Osteocyte (in vitro differentiated cells): Measurements from ENCODE around the gene TROAP. TPM values are rescaled to one million over a fixed set of nuclear protein-coding genes. Genes with fewer than 3 reads are reported as not detected.
A peak's percentile ranks its signal among the peaks of the same experiment; 100 is the strongest.

Source experiments
- DNase-seq: peaks from one replicate; pipeline ENCODE4 v3.0.0; 2021; ENCODE audit warnings: mixed read lengths; ENCODE audit not compliant: unreplicated experiment; ENCODE audit errors: extremely low spot score
- H3K27ac Mint-ChIP-seq: one replicate; pipeline ENCODE4 v1.8.0; 2021; ENCODE audit warnings: mild to moderate bottlenecking, mixed read lengths; ENCODE audit not compliant: unreplicated experiment
- H3K27me3 Mint-ChIP-seq: one replicate; pipeline ENCODE4 v1.8.0; 2021; ENCODE audit warnings: mixed read lengths; ENCODE audit not compliant: unreplicated experiment
- H3K36me3 Mint-ChIP-seq: one replicate; pipeline ENCODE4 v1.8.0; 2021; ENCODE audit warnings: mixed read lengths; ENCODE audit not compliant: unreplicated experiment
- H3K4me1 Mint-ChIP-seq: one replicate; pipeline ENCODE4 v1.8.0; 2021; ENCODE audit warnings: mixed read lengths; ENCODE audit not compliant: unreplicated experiment
- H3K4me3 Mint-ChIP-seq: one replicate; pipeline ENCODE4 v1.8.0; 2021; ENCODE audit warnings: mild to moderate bottlenecking, moderate library complexity, mixed read lengths; ENCODE audit not compliant: unreplicated experiment
- H3K9me3 Mint-ChIP-seq: one replicate; pipeline ENCODE4 v1.8.0; 2021; ENCODE audit warnings: mixed read lengths; ENCODE audit not compliant: unreplicated experiment
- total RNA-seq: library from RNA; stranded (reverse); gene quantifications from 2 replicates; pipeline ENCODE4 v1.2.1, GENCODE V29; 2021
- TF ChIP-seq, protein P1 (sequence below): fragments of 200-600 bp; sonication (generic); IDR thresholded peaks from 2 replicates; pipeline ENCODE4 v1.5.0; 2021; ENCODE audit warnings: antibody characterized with exemption, mild to moderate bottlenecking, moderate library complexity

Gene TROAP
- total RNA-seq, 1 donor from 2014 or later = 9.6 TPM

DNA sequence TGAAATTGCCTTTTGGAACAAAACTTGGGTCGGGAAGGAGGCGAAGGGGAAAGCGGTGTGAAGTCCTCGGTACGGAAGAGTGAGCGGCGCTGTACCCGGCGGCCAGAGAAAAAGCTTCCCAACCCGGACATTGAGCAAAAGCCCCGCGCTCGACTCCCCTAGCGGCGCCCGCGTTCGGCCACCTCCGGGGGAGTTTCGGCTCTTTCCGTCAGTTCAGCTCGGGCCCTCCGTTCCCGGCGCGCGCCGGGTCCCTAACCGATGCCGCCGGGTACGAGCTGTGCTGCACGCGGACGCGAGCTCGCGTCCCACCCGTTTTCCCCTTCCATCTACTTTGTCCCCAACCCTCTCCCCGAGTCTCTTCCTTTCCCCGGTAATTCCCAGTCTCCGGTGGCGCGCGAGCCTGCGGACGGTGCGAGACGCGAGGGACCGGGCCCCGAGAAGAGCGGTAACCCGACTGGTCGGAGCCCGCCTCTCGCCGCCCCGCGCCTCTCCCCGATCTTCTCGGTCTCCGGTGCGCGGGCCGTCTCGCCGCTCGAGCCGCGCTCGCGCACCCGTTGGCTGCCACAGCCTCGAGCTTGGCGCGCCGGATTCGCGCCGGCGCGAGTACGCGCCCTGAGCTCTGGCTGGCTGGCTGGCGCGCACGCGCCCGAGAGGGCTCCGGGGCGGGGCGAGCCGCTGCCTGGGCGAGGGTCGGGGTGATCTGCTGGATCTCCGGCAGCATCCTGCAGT is 43.8 kb downstream of the TROAP start:
- Mint-ChIP-seq H3K36me3 (peaks cover 4% of the 10 kb centered on the region), H3K4me3 (peak overlapping the region; percentile 90), H3K27me3 (no peaks in the 10 kb centered on the region), H3K27ac (peak overlapping the region; percentile 92), H3K9me3 (no peaks in the 10 kb centered on the region), H3K4me1 (peaks cover 38% of the 10 kb centered on the region)
- peak; percentile 99 for DNase-seq
- TF ChIP-seq, protein P1, sequence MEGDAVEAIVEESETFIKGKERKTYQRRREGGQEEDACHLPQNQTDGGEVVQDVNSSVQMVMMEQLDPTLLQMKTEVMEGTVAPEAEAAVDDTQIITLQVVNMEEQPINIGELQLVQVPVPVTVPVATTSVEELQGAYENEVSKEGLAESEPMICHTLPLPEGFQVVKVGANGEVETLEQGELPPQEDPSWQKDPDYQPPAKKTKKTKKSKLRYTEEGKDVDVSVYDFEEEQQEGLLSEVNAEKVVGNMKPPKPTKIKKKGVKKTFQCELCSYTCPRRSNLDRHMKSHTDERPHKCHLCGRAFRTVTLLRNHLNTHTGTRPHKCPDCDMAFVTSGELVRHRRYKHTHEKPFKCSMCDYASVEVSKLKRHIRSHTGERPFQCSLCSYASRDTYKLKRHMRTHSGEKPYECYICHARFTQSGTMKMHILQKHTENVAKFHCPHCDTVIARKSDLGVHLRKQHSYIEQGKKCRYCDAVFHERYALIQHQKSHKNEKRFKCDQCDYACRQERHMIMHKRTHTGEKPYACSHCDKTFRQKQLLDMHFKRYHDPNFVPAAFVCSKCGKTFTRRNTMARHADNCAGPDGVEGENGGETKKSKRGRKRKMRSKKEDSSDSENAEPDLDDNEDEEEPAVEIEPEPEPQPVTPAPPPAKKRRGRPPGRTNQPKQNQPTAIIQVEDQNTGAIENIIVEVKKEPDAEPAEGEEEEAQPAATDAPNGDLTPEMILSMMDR = peak; percentile 44

DNA sequence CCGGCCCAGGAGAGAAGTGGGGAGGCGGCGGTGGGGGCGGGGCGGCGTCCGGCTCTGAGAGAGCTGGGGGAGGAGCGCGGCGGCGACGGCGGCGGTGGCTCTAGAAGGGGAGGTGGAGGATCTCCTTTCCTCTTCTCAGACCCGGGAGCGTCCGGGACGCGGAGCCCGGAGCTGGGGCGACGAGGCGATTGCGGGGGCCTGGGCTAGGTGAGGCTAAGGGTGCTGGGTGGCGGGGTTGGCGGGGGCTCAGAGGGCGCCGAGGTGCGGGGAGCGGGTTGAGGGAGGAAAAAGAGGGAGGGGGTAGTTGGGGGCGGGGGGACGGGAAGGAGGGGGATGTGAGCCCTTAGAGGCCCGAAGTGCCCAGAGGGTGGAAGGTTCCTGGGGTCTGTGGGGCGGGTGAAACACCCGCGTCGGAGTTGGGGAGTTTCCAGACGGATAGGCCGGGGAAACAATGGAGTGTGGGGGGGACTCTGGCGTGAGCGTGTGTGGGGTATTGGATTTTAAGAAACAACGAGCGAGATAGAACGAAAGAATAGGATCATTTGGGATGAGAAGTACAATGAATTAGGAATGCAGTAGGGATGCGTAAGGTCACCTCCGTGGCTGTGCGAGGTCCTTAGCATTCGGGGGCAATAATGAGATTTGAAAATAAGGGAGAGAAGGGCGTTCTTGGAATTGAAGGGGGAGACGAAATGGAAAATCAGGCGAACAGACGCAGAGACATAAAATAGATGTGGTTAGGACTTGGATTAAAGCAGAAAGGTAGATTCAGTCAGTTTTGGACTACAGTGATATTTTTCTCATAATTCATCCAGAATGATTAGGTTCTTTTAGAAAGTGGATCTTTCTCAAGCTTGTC is 44.6 kb downstream of the TROAP start, which contains the start of gene SPATS2:
SPATS2 (plus strand) TSS at position 82 of the 859 bp plus-strand sequence. CDS start 93,551 bp downstream, outside the sequence.
- Mint-ChIP-seq H3K4me3 (peak within 1 kb of the TSS; percentile 90), H3K27me3 (no peaks in the 10 kb centered on the region), H3K9me3 (no peaks in the 10 kb centered on the region), H3K4me1 (peaks cover 38% of the 10 kb centered on the region), H3K27ac (peak within 1 kb of the TSS; percentile 92), H3K36me3 (peaks cover 4% of the 10 kb centered on the region)
- no peak for DNase-seq
- TF ChIP-seq, protein P1 = no peak

DNA sequence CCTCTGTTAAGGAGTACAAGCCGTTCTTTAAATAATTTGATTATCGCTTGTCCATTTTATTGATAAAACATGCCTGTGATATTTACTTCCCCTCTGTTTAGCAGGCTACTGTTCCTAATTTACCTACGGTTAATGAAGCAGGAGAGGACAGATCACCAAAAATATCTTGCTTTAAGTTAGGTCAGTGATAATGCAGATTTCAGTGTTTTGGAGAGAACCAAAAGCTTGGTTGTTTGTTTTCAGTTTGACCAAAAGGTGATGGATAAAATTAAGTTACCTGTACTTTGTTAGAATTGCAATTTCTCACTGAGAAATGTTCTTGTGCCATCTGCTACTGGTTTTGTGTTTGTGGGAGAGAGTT is 45.2 kb downstream of the TROAP start:
- no peak for DNase-seq
- TF ChIP-seq, protein P1 = no peak
- Mint-ChIP-seq H3K4me1 (peaks cover 38% of the 10 kb centered on the region), H3K27me3 (no peaks in the 10 kb centered on the region), H3K4me3 (peak overlapping the region; percentile 90), H3K36me3 (peaks cover 4% of the 10 kb centered on the region), H3K9me3 (no peaks in the 10 kb centered on the region), H3K27ac (peak overlapping the region; percentile 92)

DNA sequence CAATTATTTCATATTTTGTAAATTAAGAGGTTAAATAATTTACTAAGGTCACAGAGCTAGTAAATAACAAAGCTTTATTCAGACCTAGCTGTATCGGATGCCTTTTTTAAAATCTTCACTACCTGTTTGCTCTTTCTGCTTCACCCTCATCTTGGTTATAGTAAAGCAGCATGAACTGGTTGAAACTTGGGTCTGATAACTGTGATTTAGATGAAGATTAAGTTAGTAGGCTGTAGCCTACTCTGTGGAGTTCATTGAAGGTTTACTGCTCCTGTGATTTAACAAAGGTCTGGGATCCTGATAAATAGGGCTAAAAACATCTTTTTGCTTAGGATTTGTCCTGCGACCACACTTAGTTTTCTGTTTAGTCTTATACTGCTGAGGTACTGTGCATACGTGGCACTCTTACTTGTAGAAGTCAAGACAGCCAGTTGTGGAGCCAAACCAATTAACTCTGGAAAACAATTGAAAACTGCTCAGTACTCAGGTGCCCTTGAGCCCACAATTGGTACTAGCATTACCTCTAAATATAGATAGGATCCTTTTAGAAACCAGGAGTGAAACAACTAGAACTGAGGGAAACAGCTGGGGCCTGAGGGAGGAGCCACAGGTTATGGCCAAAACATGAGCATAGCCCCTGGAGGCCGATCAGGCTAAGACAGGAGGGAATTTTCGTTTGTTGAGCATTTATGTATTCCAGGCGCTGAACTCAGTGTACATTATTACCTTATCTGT is 46.5 kb downstream of the TROAP start:
- TF ChIP-seq, protein P1 = peak; percentile 33
- Mint-ChIP-seq H3K4me3 (peak overlapping the region; percentile 45), H3K4me1 (peaks cover 38% of the 10 kb centered on the region), H3K9me3 (no peaks in the 10 kb centered on the region), H3K27me3 (no peaks in the 10 kb centered on the region), H3K36me3 (peaks cover 4% of the 10 kb centered on the region), H3K27ac (peak overlapping the region; percentile 60)
- no peak for DNase-seq
